Stimulated activated CD4-positive, alpha-beta T cell treated with anti-CD3 and anti-CD28 coated beads, Interleukin-12 subunit alpha, Interleukin-12 subunit beta, amount 100 ng/mL, for 48 hours (primary cell): ENCODE results near the gene ASB18.
"Not testable (repeated sequence)": the region's sequence is repeated elsewhere in the genome, so short reads cannot be mapped to it uniquely, and the experiment has no call there.

ENCODE experiments used
- DNase-seq, 3 donors: peaks; one replicate each; pipeline ENCODE4 v3.0.0-alpha.2; 2020; ENCODE audit warnings: low read depth in 2 of 3, low spot score in 1 of 3

ASB18 gene

GRCh38 chr2:236264256-236264655 lies at the start of gene ASB18:
ASB18 (minus strand) TSS chr2:236264406; CDS start chr2:236264345, 61 bp downstream.
- no peak for DNase-seq

GRCh38 chr2:236311286-236311685 lies 47.1 kb upstream of the ASB18 start:
- no peak for DNase-seq

GRCh38 chr2:236309669-236310029 lies 45.4 kb upstream of the ASB18 start:
- DNase-seq, result no peak

GRCh38 chr2:236308855-236309668 lies 44.9 kb upstream of the ASB18 start:
- DNase-seq, result no peak

GRCh38 chr2:236307641-236308040 lies 43.4 kb upstream of the ASB18 start:
- no peak for DNase-seq

- DNase-seq, result no peak
Observed at GRCh38 chr2:236306825-236307540, 42.8 kb upstream of the ASB18 start.

- DNase-seq, result no peak
Observed at GRCh38 chr2:236305964-236306605, 41.9 kb upstream of the ASB18 start.

GRCh38 chr2:236305531-236305930 lies 41.3 kb upstream of the ASB18 start:
- DNase-seq, result no peak

GRCh38 chr2:236303935-236304334 lies 39.7 kb upstream of the ASB18 start:
- DNase-seq, result no peak

- DNase-seq, result no peak
Observed at GRCh38 chr2:236302555-236302954, 38.3 kb upstream of the ASB18 start.

GRCh38 chr2:236298924-236299475 lies 34.8 kb upstream of the ASB18 start:
- DNase-seq, result no peak

- DNase-seq, result no peak
Observed at GRCh38 chr2:236295481-236295880, 31.3 kb upstream of the ASB18 start.

- no peak for DNase-seq
Observed at GRCh38 chr2:236294647-236295046, 30.4 kb upstream of the ASB18 start.

- DNase-seq, result no peak
Observed at GRCh38 chr2:236293241-236293810, 29.1 kb upstream of the ASB18 start.

GRCh38 chr2:236291911-236292310 lies 27.7 kb upstream of the ASB18 start:
- no peak for DNase-seq

- no peak for DNase-seq
Observed at GRCh38 chr2:236291476-236291875, 27.3 kb upstream of the ASB18 start.

GRCh38 chr2:236290742-236291425 lies 26.7 kb upstream of the ASB18 start:
- no peak for DNase-seq

- no peak for DNase-seq
Observed at GRCh38 chr2:236289766-236290462, 25.7 kb upstream of the ASB18 start.

- not testable (repeated sequence) for DNase-seq
Observed at GRCh38 chr2:236288373-236288772, 24.2 kb upstream of the ASB18 start.

- no peak for DNase-seq
Observed at GRCh38 chr2:236287656-236288055, 23.4 kb upstream of the ASB18 start.
